Head of caudate nucleus (tissue), 42 donors: ENCODE results near the gene KRCC1.

Experiments
- DNase-seq, 42 donors: peaks; one replicate each; pipeline versions ENCODE4 v3.0.0 to v3.0.0-alpha.2; 2020 to 2021; ENCODE audit warnings: mixed read lengths in 7 of 42
- intact Hi-C: fragments of 100-400 bp; cut with DNase I; formaldehyde crosslinking; loops from one replicate; pipeline ENCODE4 v1.15.0; 2022

Gene KRCC1

GRCh38 chr2:88055371-88056128 lies at the start of gene KRCC1:
Gene KRCC1, minus strand, starts transcription at chr2:88055783. Its CDS starts 27,220 bp downstream, at chr2:88028563.
- peak; percentile 90 to 99 (median 96) for DNase-seq
- intact Hi-C loops = loop anchor here (5.0 kb wide), 1 partner anchor 38 kb away; the partner anchor contains the start of gene RNU2-63P

GRCh38 chr2:88100489-88100858 lies 44.9 kb upstream of the KRCC1 start:
- DNase-seq = peak in 9 of 42 donors; percentile 7 to 36 (median 16)
- intact Hi-C loops = no loop called here

- no peak for DNase-seq
- intact Hi-C loops = no loop called here
Observed at GRCh38 chr2:88099798-88100488, 44.4 kb upstream of the KRCC1 start.

GRCh38 chr2:88098558-88098900 lies 42.9 kb upstream of the KRCC1 start:
- intact Hi-C loops = no loop called here
- DNase-seq = no peak

- intact Hi-C loops = no loop called here
- DNase-seq = no peak
Observed at GRCh38 chr2:88097891-88098557, 42.4 kb upstream of the KRCC1 start.

- no peak for DNase-seq
- intact Hi-C loops = no loop called here
Observed at GRCh38 chr2:88097192-88097591, 41.6 kb upstream of the KRCC1 start.

GRCh38 chr2:88096708-88097107 lies 41.1 kb upstream of the KRCC1 start:
- DNase-seq = no peak
- intact Hi-C loops = no loop called here

GRCh38 chr2:88095022-88095421 lies 39.4 kb upstream of the KRCC1 start:
- intact Hi-C loops = no loop called here
- DNase-seq = no peak

- DNase-seq = no peak
- intact Hi-C loops = no loop called here
Observed at GRCh38 chr2:88092773-88093172, 37.2 kb upstream of the KRCC1 start.

- no peak for DNase-seq
- intact Hi-C loops = no loop called here
Observed at GRCh38 chr2:88091943-88092342, 36.4 kb upstream of the KRCC1 start.

GRCh38 chr2:88090446-88091283 lies 35.1 kb upstream of the KRCC1 start:
- DNase-seq = peak; percentile 19 to 86 (median 66)
- intact Hi-C loops = no loop called here

GRCh38 chr2:88088999-88089398 lies 33.4 kb upstream of the KRCC1 start:
- intact Hi-C loops = no loop called here
- DNase-seq = no peak

GRCh38 chr2:88087763-88088162 lies 32.2 kb upstream of the KRCC1 start:
- DNase-seq = no peak
- intact Hi-C loops = no loop called here

- intact Hi-C loops = no loop called here
Observed at GRCh38 chr2:88087073-88087472, 31.5 kb upstream of the KRCC1 start.

GRCh38 chr2:88086401-88086800 lies 30.8 kb upstream of the KRCC1 start:
- no peak for DNase-seq
- intact Hi-C loops = no loop called here

More at GRCh38 chr2:88087073-88087472, 31.5 kb upstream of the KRCC1 start:
- DNase-seq = no peak

GRCh38 chr2:88085602-88086001 lies 30.0 kb upstream of the KRCC1 start:
- intact Hi-C loops = loop anchor here (2.0 kb wide), 1 partner anchor 47 kb away; no protein-coding TSS in a partner anchor
- DNase-seq = no peak

- intact Hi-C loops = loop anchor here (2.0 kb wide), 1 partner anchor 48 kb away; no protein-coding TSS in a partner anchor
- DNase-seq = no peak
Observed at GRCh38 chr2:88085099-88085498, 29.5 kb upstream of the KRCC1 start.

- peak in 18 of 42 donors; percentile 10 to 86 (median 44) for DNase-seq
Observed at GRCh38 chr2:88082781-88083180, 27.2 kb upstream of the KRCC1 start.

More at GRCh38 chr2:88082781-88083180, 27.2 kb upstream of the KRCC1 start:
- intact Hi-C loops = no loop called here
